Measurements from ENCODE around the gene AGPAT2. TPM values are rescaled to one million over a fixed set of nuclear protein-coding genes. Genes with fewer than 3 reads are reported as not detected.

Gene AGPAT2
- polyA plus RNA-seq, 1 donor, result 34.4 TPM

- no peak for DNase-seq
These were observed 16.1 kb upstream of the AGPAT2 start for GRCh38 chr9:136703276-136703860.

DNA sequence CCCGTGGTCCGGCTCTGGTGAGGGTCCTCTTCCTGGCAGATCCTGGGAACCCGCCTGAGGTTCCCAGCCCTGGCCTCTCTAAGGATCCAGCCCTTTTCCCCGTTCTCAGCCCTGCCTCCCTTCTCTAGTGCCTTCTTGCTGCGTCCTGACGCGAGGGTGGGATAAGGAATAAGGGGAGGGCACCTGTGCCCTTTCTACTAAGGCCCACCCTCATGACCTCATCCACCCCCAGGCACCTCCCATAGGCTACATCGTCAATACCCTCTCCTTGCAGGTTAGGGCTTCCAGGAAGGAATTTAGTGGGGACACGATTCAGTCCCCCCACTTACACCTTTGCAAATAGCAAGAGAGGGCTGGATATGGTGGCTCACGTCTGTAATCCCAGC is 14.4 kb upstream of the AGPAT2 start:
- no peak for DNase-seq

- no peak for DNase-seq
These were observed 13.9 kb upstream of the AGPAT2 start for GRCh38 chr9:136700959-136701667.

DNA sequence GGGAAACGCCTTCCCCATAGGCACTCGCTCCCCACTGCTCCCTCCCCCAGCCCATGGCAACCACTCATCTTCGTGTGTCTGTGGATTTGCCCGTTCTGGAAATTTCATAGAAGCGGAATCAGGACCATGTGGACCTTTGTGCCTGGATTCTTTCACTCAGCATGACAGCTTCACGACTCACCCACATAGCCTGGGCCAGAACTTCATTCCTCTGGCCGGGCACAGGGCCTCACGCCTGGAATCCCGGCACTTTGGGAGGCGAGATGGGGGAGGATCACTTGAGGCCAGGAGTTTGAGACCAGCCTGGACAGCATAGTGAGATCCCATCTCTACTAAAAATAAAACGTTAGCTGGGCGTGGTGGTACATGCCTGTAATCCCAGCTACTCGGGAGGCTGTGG is 13.0 kb upstream of the AGPAT2 start:
- DNase-seq, result no peak

DNA sequence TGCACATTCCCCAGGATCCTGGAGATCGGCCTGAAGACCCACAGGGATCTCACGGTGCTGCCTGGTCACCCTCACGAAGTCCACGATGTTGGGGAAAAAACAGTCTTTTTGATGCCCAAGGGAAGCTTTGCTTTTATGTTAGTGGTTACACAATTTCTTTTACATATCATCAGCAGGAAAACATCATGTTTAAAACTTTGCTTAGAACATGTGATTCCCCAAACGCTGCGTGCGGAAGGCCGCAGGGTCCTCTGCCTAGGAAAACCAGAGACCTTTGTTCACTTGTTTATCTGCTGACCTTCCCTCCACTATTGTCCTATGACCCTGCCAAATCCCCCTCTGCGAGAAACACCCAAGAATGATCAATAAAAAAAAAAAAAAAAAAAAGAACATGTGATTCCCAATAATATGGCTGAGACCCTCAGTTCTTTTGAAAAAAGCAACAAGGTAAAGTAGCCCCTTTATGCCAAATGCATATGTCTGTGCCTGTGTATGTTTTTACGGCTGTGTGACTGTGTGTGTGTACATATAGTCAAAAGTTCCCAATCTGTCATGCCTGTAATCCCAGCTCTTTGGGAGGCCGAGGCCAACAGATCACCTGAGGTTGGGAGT is 11.5 kb upstream of the AGPAT2 start:
- DNase-seq, result no peak

DNA sequence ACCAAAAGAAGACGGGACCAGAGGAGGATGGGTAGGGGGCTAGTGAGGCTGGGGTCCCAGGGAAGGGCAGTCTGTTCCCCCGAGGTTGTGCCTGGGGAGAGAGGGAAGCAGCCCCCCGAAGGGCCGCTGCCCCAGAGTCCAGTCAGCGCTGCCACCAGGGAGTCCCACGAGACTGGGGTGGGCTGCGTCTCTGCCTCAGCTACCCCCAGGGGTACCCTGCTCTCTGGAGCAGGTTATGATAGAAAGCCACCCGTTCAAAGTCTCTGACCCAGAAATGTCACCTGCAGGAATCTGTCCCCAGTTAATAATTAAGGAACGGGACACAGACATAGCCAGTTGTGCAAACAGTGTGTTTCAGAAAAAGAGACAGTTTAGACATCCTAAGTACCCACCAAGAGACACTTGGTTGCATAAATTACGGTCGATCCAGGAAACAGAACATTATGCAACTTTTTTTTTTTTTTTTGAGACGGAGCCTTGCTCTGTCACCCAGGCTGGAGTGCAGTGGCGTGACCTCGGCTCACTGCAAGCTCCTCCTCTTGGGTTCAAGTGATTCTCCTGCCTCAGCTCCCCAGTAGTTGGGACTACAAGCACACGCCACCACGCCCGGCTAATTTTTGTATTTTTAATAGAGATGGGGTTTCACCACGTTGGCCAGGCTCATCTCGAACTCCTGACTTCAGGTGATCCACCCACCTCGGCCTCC is 10.7 kb upstream of the AGPAT2 start:
- no peak for DNase-seq

DNA sequence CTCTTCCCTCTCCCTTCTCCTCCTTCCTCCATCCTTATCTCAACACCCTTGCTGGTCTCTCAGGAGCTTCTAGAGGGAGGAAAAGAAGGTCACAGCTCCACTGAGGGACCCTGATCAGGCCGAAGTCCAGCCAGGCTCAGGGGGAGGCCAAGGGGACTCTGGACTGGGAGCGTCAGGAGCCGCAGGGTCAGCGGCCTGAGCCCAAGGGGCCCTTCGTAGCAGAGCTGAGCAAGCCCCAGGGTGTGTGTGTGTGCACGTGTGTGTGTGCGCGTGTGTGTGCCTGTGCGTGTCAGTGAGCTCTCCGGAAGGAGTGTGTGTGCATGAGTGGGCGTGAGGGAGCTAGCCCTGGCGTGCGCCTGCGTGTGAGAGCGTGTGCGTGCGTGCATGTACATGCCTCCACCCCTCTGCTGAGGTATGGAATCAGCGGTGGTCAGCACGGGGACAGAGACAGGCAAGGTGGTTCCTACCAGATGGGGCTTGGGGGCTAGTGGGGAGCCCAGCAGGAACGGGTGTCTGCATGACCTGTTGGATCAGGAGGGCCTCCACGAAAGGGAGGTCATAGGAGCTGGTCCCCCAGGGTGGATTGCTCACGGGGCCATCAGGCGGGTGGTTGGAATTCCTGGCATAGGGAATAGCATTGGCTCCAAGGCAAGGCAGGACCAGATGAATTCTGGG is 10.0 kb upstream of the AGPAT2 start:
- DNase-seq, result no peak

GRCh38 chr9:136696502-136696901 is 9.2 kb upstream of the AGPAT2 start:
- no peak for DNase-seq

GRCh38 chr9:136695955-136696354 is 8.7 kb upstream of the AGPAT2 start:
- no peak for DNase-seq

- no peak for DNase-seq
These were observed 8.2 kb upstream of the AGPAT2 start for GRCh38 chr9:136695435-136695895.

DNA sequence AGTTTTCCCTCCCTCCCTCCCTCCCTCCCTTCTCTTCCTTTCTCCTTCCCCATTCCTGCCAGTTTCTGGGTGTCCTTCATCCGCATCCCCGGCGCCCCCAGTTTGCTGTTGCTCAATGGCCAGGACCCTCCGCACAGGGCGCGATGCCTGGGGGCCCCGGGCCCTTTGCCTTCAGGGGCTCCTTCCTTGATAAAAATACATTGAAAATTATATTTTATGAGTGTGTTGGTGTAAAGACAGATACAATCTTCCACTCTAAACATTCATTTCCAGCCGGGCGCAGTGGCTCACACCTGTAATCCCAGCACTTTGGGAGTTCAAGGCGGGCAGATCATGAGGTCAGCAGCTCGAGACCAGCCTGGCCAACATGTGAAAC is 7.6 kb upstream of the AGPAT2 start:
- no peak for DNase-seq

GRCh38 chr9:136694163-136694871 is 7.1 kb upstream of the AGPAT2 start:
- no peak for DNase-seq

DNA sequence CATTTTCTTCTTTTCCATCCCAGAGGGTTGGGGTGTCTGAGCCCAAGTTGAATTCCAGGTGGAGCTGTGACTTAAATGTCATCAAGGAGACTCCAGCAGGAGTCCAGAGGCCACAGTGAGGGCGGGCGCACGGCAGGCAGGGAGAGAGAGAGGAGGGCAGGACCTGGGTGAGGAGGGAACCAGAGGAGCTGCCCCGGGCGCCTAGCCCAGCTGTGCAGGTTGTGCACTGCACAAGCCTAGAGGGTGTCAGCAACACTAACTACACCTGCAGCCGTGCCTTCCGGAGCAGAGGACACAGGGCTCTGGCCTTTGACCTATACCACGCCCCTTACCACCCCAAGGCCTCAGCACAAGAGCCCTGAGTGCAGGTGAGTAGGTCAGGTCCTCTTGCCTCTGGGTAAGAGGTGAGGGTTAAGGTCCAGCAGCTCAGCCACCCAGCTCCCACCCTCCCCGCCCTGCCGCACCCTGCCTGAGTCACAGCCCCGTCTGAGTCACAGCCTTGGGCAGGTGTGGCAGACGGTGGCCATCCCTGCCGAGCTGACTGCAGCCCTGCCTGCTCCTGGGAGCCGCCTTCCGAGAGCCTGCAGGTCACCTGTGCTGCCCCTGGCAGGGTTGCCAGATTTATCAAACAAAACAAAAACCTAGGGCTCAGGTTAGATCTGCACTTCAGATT is 6.4 kb upstream of the AGPAT2 start:
- no peak for DNase-seq

DNA sequence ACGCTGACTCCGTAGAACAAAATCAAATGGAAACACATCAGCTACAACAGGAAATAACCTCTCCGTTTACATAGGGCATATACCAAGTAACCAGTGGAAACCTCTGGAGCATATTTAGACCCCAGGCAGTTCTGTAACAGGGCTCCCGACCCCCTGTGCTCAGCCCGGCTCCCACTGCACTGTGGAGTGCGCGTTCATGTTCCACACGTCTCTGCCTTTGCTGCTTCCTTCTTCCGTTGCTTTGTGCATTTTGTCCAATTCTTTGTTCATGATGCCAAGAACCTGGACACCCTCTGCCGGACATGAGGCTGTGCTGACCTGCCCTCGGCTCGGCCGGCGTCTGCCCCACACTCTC is 5.9 kb upstream of the AGPAT2 start:
- no peak for DNase-seq

DNA sequence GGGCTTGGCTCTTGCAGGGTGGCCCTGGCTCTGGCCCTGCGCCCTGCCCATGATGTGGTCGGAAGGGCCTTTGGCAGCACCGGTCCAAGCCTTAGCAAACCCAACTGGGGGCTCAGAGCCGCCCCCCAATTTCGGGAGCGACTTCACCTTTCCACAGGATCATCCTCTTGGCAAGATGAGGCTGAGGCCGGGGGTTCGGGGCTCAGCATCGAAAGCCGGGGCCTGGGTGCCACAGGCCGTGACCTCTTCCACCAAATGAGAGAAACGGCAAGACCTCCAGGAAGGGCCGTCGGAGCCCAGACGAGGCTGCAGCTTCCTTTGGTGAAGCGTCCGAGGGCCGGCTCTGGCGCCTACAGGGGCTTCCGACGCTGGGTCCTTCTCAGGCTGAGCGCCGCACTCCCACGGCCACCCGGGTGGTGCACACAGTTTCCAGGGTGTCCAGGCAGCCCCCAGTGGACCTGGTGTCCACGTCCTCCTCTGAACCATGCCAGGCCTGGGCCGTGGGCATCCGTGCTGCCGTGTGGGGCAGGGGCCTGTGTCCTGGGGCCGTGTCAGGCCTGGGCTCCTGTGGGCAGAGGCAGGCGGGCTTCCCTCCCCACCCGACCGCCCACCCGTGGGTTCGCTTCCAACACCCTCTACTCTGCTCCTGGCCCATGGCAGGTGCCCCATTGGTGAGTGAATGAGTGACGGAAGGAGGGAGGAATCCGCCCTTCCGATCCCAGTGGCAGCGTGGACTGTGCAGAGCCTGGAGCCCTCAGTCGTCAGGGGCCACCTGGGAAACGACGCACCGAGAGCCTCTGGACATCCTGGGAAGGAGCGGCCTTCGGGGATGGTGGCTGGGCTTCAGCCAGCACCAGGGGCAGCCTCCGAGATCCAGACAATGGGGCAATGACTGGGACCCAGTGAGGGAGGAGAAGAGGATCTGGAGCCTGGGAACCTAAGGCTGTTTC is 5.2 kb upstream of the AGPAT2 start:
- no peak for DNase-seq

GRCh38 chr9:136691316-136692184 is 4.3 kb upstream of the AGPAT2 start:
- DNase-seq, result no peak

DNA sequence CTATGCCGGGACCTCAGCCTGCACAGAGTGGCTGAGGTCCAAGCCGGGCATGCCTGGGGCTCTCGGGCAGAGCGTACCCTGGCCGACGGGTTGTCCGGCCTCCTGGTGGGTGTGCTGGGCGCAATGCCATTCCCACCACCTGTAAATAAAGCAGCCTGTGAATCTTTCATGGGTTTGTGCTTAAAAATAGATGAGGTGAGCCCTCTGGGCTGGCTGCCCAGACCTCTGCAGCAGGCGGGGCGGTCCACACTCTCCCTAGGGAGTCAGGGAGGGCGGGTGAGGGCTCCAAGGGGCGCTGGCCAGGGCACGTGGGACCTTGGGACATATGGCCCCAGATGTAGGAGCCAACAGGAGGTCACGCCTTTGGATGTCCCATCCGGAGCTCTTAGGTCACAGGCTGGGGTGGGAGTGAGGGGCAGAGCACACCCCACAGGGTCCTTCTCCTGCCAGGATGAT is 3.6 kb upstream of the AGPAT2 start:
- DNase-seq, result no peak

- DNase-seq, result no peak
These were observed 3.0 kb upstream of the AGPAT2 start for GRCh38 chr9:136690104-136690805.
